Epithelial cell of esophagus (primary cell): ENCODE results near the gene ATRN.
A peak's percentile ranks its signal among the peaks of the same experiment; 100 is the strongest.

ENCODE experiments used
- DNase-seq: peaks from one replicate; pipeline ENCODE4 v3.0.0; 2010; ENCODE audit warnings: low read depth
- H3K4me3 ChIP-seq: 2 replicates; pipeline ENCODE4 v1.5.1; 2011; ENCODE audit warnings: mild to moderate bottlenecking, low read length, control low read depth
- TF ChIP-seq, protein P1 (sequence below): IDR thresholded peaks from 2 replicates; pipeline ENCODE4 v1.5.1; 2011; ENCODE audit warnings: low read depth, mild to moderate bottlenecking, low read length, control low read depth, inconsistent platforms; ENCODE audit not compliant: insufficient read depth; ENCODE audit errors: missing control alignments

ATRN gene

GRCh38 chr20:3654326-3655130 is 183.7 kb downstream of the ATRN start:
- no peak overlapping the region for H3K4me3 ChIP-seq
- TF ChIP-seq, protein P1, sequence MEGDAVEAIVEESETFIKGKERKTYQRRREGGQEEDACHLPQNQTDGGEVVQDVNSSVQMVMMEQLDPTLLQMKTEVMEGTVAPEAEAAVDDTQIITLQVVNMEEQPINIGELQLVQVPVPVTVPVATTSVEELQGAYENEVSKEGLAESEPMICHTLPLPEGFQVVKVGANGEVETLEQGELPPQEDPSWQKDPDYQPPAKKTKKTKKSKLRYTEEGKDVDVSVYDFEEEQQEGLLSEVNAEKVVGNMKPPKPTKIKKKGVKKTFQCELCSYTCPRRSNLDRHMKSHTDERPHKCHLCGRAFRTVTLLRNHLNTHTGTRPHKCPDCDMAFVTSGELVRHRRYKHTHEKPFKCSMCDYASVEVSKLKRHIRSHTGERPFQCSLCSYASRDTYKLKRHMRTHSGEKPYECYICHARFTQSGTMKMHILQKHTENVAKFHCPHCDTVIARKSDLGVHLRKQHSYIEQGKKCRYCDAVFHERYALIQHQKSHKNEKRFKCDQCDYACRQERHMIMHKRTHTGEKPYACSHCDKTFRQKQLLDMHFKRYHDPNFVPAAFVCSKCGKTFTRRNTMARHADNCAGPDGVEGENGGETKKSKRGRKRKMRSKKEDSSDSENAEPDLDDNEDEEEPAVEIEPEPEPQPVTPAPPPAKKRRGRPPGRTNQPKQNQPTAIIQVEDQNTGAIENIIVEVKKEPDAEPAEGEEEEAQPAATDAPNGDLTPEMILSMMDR, result no peak
- DNase-seq, result no peak

GRCh38 chr20:3655131-3655405 is 184.2 kb downstream of the ATRN start:
- no peak overlapping the region for H3K4me3 ChIP-seq
- TF ChIP-seq, protein P1, result no peak
- DNase-seq, result no peak

GRCh38 chr20:3658019-3658715 is 187.3 kb downstream of the ATRN start:
- no peak for DNase-seq
- TF ChIP-seq, protein P1, result no peak
- H3K4me3 ChIP-seq, result no peak overlapping the region

DNA sequence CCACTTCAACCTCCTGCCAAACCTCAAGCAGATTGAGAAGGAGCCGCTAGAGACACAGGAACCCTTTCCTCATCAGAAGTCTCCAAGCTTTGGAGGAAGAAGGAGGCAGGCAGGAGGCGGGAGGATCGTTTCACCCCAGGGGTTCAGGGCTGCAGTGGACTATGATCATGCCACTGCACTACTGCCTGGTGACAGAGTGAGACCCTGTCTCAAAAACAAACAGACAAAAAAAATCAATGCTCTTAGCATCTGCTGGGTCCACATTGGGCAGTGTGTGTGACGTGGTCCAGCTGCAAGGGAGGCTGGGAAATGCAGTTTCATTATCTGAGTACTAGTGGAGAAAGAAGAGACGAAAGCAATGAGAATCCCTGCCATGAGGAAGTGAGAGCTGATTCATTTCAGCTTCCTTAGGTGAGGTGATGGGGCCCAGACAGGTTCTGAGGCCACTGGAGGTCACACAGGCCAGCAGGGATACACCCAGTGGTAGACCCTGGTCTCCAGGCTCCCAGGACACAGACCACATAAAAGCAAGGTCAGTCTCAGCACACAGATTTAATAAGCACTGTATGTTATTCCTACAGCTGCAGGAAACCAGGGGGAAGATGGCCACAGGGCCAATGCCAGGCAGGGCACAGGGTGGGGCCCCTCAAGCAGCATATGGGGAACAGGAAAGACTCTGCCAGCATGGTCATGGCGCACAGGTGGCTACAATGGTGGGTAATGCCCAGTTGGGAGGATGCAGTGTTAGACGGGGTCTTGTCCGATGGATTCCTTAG is 188.1 kb downstream of the ATRN start:
- TF ChIP-seq, protein P1, result no peak
- H3K4me3 ChIP-seq, result no peak overlapping the region
- peak; percentile 33 for DNase-seq

- DNase-seq, result no peak
- H3K4me3 ChIP-seq, result no peak overlapping the region
- TF ChIP-seq, protein P1, result no peak
Observed at GRCh38 chr20:3659492-3660261, 188.9 kb downstream of the ATRN start.

- TF ChIP-seq, protein P1, result no peak
- H3K4me3 ChIP-seq, result no peak overlapping the region
Observed at GRCh38 chr20:3660262-3661059, 189.6 kb downstream of the ATRN start.

More at GRCh38 chr20:3660262-3661059, 189.6 kb downstream of the ATRN start:
- DNase-seq, result no peak
